ENCODE results near the gene KLHL4. TPM values are rescaled to one million over a fixed set of nuclear protein-coding genes. Genes with fewer than 3 reads are reported as not detected.
"Not testable (repeated sequence)": the region's sequence is repeated elsewhere in the genome, so short reads cannot be mapped to it uniquely, and the experiment has no call there.

KLHL4 gene, protein sequence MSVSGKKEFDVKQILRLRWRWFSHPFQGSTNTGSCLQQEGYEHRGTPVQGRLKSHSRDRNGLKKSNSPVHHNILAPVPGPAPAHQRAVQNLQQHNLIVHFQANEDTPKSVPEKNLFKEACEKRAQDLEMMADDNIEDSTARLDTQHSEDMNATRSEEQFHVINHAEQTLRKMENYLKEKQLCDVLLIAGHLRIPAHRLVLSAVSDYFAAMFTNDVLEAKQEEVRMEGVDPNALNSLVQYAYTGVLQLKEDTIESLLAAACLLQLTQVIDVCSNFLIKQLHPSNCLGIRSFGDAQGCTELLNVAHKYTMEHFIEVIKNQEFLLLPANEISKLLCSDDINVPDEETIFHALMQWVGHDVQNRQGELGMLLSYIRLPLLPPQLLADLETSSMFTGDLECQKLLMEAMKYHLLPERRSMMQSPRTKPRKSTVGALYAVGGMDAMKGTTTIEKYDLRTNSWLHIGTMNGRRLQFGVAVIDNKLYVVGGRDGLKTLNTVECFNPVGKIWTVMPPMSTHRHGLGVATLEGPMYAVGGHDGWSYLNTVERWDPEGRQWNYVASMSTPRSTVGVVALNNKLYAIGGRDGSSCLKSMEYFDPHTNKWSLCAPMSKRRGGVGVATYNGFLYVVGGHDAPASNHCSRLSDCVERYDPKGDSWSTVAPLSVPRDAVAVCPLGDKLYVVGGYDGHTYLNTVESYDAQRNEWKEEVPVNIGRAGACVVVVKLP
- not detected for total RNA-seq

DNA sequence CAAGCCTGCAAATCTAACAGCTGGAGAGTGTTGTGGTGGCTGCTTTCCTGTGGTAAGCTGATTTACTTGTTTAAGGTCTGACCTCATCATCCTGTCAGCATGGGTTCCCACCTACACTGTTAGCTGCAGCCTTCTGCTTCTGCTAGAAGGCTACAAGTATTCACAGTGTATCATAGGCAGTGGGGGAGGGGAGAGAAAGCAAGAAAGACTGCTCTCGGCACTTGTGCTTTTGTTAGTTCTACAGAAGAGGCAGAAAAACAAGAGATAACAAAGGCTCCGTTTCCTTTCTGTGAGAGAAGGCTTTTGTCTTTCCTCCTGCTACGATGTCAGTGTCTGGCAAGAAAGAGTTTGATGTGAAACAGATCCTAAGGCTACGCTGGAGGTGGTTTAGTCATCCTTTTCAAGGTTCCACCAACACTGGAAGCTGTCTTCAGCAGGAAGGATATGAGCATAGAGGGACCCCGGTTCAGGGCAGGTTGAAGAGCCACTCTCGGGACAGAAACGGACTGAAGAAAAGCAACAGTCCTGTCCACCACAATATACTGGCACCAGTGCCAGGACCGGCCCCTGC is at the start of gene KLHL4:
TSS of gene KLHL4 (plus strand) at position 232 of the 571 bp plus-strand sequence. CDS start at position 324, 92 bp downstream.
- no peaks in the 10 kb centered on the region for H3K27me3 Mint-ChIP-seq
- no peak within 1 kb of the TSS for H3K4me3 Mint-ChIP-seq
- DNase-seq: no peak
- no peak within 1 kb of the TSS for H3K27ac Mint-ChIP-seq
- H3K36me3 Mint-ChIP-seq (ENCODE audit: low read depth): no peaks in the 10 kb centered on the region
- H3K9me3 Mint-ChIP-seq: no peaks in the 10 kb centered on the region
- H3K4me1 Mint-ChIP-seq: no peaks in the 10 kb centered on the region
- POLR2A ChIA-PET: no interaction called here
- CTCF ChIA-PET: no interaction called here

DNA sequence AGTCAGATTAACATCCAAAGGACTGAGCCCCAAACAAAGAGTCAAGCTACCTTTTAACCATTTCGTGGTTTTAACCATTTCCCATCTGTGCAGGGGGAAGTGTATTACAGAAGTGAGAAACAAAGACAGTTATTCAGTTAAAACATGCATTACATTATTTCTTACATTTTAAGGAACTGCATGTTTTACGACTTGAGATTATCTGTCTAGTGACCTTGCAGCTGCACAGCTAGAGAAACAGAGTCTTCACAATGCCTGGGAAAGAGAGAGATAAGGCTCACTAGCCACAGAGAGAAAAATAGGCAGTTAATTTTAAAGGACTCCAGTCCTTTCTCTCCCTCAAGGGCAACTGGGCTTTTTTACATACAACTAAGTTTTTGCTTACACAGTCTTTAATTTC is 48.7 kb upstream of the KLHL4 start:
- no peaks in the 10 kb centered on the region for H3K27me3 Mint-ChIP-seq
- H3K36me3 Mint-ChIP-seq (ENCODE audit: low read depth): no peaks in the 10 kb centered on the region
- DNase-seq: no peak
- H3K9me3 Mint-ChIP-seq: peaks cover 5% of the 10 kb centered on the region
- H3K27ac Mint-ChIP-seq: no peak overlapping the region
- H3K4me3 Mint-ChIP-seq: no peak overlapping the region
- ChIA-PET CTCF (no interaction called here), POLR2A (no interaction called here)
- no peaks in the 10 kb centered on the region for H3K4me1 Mint-ChIP-seq

DNA sequence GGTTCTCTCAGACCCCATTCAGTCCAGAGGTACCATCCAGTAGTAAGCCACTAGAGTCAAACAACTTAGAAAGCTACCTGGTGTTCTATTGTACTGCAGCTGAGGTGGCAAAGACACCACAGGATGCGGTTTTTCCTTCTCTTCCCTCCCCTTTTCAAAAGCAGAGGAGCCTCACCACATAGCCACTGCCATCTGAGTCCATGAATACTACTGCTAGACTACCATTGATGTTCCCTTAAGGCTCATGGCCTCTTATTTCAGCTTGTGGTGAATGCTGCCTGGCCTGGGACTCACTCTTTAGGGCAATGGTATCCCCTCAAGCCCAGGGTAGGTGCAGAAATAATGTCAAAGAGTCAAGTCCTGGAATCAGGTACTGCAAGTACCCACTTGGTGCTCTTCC is 41.8 kb upstream of the KLHL4 start:
- H3K9me3 Mint-ChIP-seq: peaks cover 4% of the 10 kb centered on the region

DNA sequence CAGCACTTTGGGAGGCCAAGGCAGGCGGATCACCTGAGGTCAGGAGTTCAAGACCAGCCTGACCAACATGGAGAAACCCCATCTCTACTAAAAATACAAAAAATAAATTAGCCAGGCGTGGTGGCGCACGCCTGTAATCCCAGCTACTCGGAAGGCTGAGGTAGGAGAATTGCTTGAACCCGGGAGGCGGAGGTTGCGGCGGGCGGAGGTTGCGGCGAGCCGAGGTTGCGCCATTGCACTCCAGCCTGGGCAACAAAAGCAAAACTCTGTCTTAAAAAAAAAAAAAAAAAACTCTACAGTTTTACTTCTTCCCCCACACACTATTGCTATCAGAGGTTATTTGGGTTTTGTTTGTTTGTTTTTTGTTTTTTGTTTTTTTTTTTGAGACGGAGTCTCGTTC is 38.9 kb upstream of the KLHL4 start:
- CTCF ChIA-PET; H3K4me1 Mint-ChIP-seq; H3K36me3 Mint-ChIP-seq (ENCODE audit: low read depth); H3K27ac Mint-ChIP-seq; H3K4me3 Mint-ChIP-seq; DNase-seq; POLR2A ChIA-PET; H3K27me3 Mint-ChIP-seq; H3K9me3 Mint-ChIP-seq: not testable (repeated sequence)

More for the DNA sequence above, 41.8 kb upstream of the KLHL4 start:
- H3K4me3 Mint-ChIP-seq: no peak overlapping the region
- POLR2A ChIA-PET: no interaction called here
- H3K4me1 Mint-ChIP-seq: no peaks in the 10 kb centered on the region
- CTCF ChIA-PET: no interaction called here
- no peak for DNase-seq
- H3K36me3 Mint-ChIP-seq (ENCODE audit: low read depth): no peaks in the 10 kb centered on the region
- no peaks in the 10 kb centered on the region for H3K27me3 Mint-ChIP-seq
- no peak overlapping the region for H3K27ac Mint-ChIP-seq

DNA sequence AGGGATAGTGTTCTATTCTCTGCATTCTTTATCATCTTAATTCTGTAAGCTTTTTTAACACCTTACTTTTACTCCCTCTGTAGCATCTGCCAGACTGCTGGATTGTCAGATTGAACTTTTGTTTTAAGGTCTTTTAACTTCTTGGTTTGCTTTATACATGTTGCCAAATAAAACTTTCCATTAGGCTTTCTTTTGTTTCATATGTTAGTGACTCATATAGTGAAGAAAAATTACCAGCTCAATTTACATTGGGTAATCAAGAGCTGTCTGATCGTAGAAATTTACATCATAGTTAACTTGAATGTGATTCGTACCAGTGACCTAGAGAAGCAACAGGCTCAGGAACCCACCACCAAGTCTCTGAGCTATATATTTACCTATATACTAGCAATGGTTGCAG is 28.5 kb upstream of the KLHL4 start:
- no peaks in the 10 kb centered on the region for H3K36me3 Mint-ChIP-seq (ENCODE audit: low read depth)
- H3K27me3 Mint-ChIP-seq: no peaks in the 10 kb centered on the region
- H3K9me3 Mint-ChIP-seq: no peaks in the 10 kb centered on the region
- POLR2A ChIA-PET: no interaction called here
- no peaks in the 10 kb centered on the region for H3K4me1 Mint-ChIP-seq
- H3K4me3 Mint-ChIP-seq: no peak overlapping the region
- CTCF ChIA-PET: no interaction called here
- DNase-seq: no peak
- H3K27ac Mint-ChIP-seq: no peak overlapping the region

DNA sequence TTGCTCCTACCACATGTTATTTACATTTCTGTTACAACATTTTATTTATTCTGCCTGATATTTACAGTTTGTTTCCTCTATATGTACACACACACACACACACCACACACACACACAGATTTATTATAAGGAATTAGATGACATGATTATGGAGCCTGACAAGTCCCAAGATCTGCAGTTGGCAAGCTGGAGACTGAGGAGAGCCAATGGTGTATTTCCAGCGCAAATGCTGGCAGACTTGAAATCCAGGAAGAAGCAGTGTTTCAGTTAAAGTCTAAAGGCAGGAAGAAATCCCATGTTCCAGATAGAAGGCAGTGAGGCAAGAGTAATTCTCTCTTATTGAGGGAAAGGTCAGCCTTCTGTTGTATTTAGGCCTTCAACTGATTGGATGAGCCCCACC is 1.8 kb upstream of the KLHL4 start:
- H3K9me3 Mint-ChIP-seq: no peaks in the 10 kb centered on the region
- no peaks in the 10 kb centered on the region for H3K4me1 Mint-ChIP-seq
- ChIA-PET CTCF (no interaction called here), POLR2A (no interaction called here)
- H3K4me3 Mint-ChIP-seq: no peak overlapping the region
- no peak overlapping the region for H3K27ac Mint-ChIP-seq
- no peaks in the 10 kb centered on the region for H3K36me3 Mint-ChIP-seq (ENCODE audit: low read depth)
- H3K27me3 Mint-ChIP-seq: no peaks in the 10 kb centered on the region
- no peak for DNase-seq

DNA sequence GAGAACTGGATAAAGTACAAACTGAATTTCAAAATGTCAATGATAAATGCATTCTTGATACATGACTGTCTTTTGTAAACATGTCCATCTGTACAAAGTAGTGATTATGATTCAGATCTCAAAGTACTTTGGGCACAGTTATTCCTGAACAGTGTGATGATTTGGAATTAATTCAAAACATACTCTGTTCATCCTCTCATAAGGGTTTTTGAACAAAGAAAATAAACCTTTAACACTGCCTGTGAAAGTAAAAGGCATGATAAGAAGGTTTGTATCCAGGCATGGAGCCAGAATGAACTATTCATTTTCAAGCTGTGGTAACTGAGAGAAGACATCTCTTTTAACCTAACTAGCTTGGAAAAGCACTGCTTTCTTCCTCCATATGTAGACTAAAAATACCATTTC is 883 bp upstream of the KLHL4 start:
- POLR2A ChIA-PET: no interaction called here
- Mint-ChIP-seq H3K27ac (no peak overlapping the region), H3K27me3 (no peaks in the 10 kb centered on the region), H3K4me3 (no peak overlapping the region), H3K36me3 (ENCODE audit: low read depth) (no peaks in the 10 kb centered on the region), H3K9me3 (no peaks in the 10 kb centered on the region), H3K4me1 (no peaks in the 10 kb centered on the region)
- no peak for DNase-seq
- CTCF ChIA-PET: interaction anchor here (0.6 kb wide), 1 partner anchor 1098 kb away, joined by 3 read pairs; no protein-coding TSS in a partner anchor

DNA sequence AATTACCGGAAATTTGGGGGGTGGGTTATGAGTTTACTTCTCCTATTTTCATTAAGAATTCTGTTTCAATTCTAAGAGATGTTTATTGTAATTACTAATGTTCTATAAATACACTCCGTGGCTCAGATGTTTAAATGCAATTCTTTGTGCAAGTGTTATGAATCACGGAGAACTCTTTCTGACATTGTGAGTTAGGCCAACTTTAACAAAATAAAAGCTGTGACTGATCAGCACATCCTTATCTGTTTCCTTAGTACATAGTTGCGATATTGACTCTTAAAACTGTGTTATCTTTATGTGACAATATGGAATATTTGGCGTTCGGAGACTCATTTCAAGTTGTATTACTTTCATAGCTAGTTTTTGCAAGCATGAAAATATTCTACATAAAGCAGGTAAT is 902 bp downstream of the KLHL4 start:
- no peak overlapping the region for H3K4me3 Mint-ChIP-seq
- no peaks in the 10 kb centered on the region for H3K36me3 Mint-ChIP-seq (ENCODE audit: low read depth)
- ChIA-PET CTCF (no interaction called here), POLR2A (no interaction called here)
- no peak for DNase-seq
- H3K4me1 Mint-ChIP-seq: no peaks in the 10 kb centered on the region
- H3K9me3 Mint-ChIP-seq: no peaks in the 10 kb centered on the region
- H3K27ac Mint-ChIP-seq: no peak overlapping the region
- no peaks in the 10 kb centered on the region for H3K27me3 Mint-ChIP-seq

DNA sequence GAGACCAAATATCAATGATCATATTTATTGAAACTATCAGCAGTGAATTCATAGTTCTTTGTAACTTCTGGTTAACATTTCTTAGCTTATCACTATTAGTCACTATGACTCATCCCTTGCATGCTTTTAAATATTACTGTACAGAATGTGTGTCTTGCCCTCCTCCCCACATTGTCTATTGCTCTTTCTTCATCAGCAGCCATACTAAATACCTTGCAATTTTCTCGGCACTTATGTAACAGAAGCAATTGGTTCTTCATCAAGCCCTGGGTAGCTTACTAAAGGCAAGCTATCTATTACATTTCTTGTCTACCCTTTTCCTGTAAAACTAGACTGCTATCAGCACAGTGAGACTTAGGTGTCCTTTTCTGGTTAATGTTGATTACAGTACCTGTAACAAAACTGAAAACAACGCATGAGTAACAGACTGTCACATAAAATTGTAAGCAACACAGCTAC is 8.2 kb downstream of the KLHL4 start:
- DNase-seq: no peak
- H3K4me3 Mint-ChIP-seq: no peak overlapping the region
- CTCF ChIA-PET: no interaction called here
- H3K9me3 Mint-ChIP-seq: no peaks in the 10 kb centered on the region
- POLR2A ChIA-PET: no interaction called here
- H3K27ac Mint-ChIP-seq: no peak overlapping the region
- H3K36me3 Mint-ChIP-seq (ENCODE audit: low read depth): no peaks in the 10 kb centered on the region
- no peaks in the 10 kb centered on the region for H3K27me3 Mint-ChIP-seq
- no peaks in the 10 kb centered on the region for H3K4me1 Mint-ChIP-seq

DNA sequence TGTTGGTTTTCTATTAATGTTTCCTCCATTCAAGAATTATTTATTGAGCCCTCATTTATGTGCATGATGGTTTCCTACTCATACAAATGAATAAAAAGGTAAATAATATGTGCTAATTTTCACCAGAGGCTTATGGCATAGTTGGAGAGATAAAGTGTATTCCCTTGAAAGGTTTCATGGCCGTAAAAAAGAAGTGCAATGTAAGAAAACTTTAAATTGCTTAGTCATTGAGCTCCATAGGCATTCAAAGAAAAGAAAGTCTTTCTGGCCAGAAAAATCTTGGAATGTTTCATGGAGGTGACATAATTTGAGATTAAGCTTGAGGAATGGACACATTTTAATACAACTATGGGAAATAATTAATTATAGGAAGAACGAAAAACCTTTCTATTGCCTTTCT is 8.7 kb downstream of the KLHL4 start:
- H3K4me3 Mint-ChIP-seq: no peak overlapping the region
- no peaks in the 10 kb centered on the region for H3K9me3 Mint-ChIP-seq
- H3K27me3 Mint-ChIP-seq: no peaks in the 10 kb centered on the region
- H3K27ac Mint-ChIP-seq: no peak overlapping the region
- CTCF ChIA-PET: no interaction called here
- H3K36me3 Mint-ChIP-seq (ENCODE audit: low read depth): no peaks in the 10 kb centered on the region
- DNase-seq: no peak
- POLR2A ChIA-PET: no interaction called here
- no peaks in the 10 kb centered on the region for H3K4me1 Mint-ChIP-seq

DNA sequence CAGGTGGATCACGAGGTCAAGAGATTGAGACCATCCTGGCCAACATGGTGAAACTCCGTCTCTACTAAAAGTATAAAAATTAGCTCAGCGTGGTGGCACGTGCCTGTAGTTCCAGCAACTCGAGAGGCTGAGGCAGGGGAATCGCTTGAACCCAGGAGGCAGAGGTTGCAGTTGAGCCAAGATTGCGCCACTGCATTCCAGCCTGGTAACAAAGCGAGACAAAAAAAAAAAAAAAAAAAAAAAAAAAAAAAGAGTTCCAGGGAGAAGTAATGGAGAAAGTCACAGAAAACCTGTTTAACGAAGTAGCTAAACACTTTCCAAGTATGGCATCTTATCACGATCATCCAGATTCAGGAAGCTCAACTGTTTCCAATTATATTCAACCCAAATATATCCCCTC is 10.9 kb downstream of the KLHL4 start:
- Mint-ChIP-seq H3K36me3 (ENCODE audit: low read depth) (no peaks in the 10 kb centered on the region), H3K4me1 (no peaks in the 10 kb centered on the region), H3K4me3 (no peak overlapping the region), H3K27me3 (no peaks in the 10 kb centered on the region), H3K9me3 (no peaks in the 10 kb centered on the region), H3K27ac (no peak overlapping the region)
- ChIA-PET POLR2A (no interaction called here), CTCF (no interaction called here)
- DNase-seq: no peak

DNA sequence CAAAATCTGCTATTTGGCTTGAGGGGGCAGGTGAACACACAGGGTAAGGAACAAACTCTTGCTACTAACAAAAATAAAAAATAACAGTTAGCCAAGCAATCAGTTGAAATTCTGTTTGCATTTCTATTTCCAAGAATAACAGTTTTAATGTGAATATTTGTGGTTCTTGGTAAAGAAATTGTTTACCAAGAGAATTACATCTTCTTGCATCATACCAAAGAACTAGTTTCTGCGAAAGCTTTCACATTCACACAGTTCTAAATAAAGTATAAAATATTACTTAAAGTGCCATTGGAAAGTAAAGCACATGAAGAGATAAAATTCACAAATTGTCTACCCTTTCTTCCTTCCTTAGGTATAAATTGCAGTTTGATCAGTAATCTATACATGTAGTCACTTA is 54.4 kb downstream of the KLHL4 start:
- H3K4me3 Mint-ChIP-seq: no peak overlapping the region
- POLR2A ChIA-PET: no interaction called here
- no peaks in the 10 kb centered on the region for H3K27me3 Mint-ChIP-seq
- no peaks in the 10 kb centered on the region for H3K9me3 Mint-ChIP-seq
- no peak overlapping the region for H3K27ac Mint-ChIP-seq
- no peaks in the 10 kb centered on the region for H3K4me1 Mint-ChIP-seq
- CTCF ChIA-PET: no interaction called here
- no peak for DNase-seq
- no peaks in the 10 kb centered on the region for H3K36me3 Mint-ChIP-seq (ENCODE audit: low read depth)

DNA sequence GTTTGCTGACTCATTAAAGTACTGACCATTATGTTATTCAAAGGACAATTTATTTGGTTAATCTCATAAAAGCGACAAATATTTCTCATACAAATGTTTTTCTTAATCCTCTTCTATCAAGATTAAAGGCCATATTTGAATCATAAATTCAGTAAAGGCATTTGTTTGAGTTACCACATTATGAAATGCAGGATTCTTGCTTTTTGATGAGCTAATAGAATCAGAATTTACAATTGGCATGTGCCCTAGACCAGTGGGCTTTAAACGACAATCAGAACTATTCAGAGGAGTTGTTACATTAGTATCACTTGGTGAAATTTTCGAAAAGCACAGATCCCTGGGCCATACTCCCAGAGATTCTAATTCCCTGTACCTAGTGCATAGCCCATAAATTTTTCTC is 55.3 kb downstream of the KLHL4 start:
- no peaks in the 10 kb centered on the region for H3K9me3 Mint-ChIP-seq
- H3K27me3 Mint-ChIP-seq: no peaks in the 10 kb centered on the region
- no peak for DNase-seq
- no peak overlapping the region for H3K27ac Mint-ChIP-seq
- ChIA-PET CTCF (no interaction called here), POLR2A (no interaction called here)
- no peaks in the 10 kb centered on the region for H3K36me3 Mint-ChIP-seq (ENCODE audit: low read depth)
- H3K4me3 Mint-ChIP-seq: no peak overlapping the region
- no peaks in the 10 kb centered on the region for H3K4me1 Mint-ChIP-seq

DNA sequence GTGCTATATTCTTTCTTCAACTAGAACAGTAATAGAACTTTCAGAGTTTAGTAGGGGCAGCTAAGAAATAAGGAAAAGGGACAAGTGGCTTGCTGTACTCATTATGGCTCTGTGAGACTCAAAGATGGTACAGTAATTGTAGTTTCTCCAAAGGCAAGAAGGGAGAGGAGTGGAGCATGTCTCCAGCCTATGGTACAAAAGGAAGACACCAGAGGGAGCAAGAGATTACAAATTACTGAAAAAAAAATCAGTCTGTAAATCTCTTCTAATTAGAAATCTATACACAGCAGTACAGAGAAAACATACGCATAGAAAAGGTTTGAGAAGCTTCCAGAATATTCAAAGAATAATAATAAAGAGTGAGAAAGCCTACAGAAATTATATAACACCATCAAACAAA is 61.4 kb downstream of the KLHL4 start:
- H3K9me3 Mint-ChIP-seq: no peaks in the 10 kb centered on the region
- no peaks in the 10 kb centered on the region for H3K27me3 Mint-ChIP-seq
- no peak overlapping the region for H3K4me3 Mint-ChIP-seq
- no peak overlapping the region for H3K27ac Mint-ChIP-seq
- no peak for DNase-seq
- POLR2A ChIA-PET: no interaction called here
- no peaks in the 10 kb centered on the region for H3K4me1 Mint-ChIP-seq
- CTCF ChIA-PET: no interaction called here
- H3K36me3 Mint-ChIP-seq (ENCODE audit: low read depth): no peaks in the 10 kb centered on the region

All from activated CD4-positive, alpha-beta T cell treated with anti-CD3 and anti-CD28 coated beads, Interleukin-2, amount 10 ng/mL, durations not matched to agents 7 days and 5 days (primary cell).